ENCODE data around the gene OR4D6. TPM values are rescaled to one million over a fixed set of nuclear protein-coding genes. Genes with fewer than 3 reads are reported as not detected.

OR4D6 gene
- total RNA-seq, 1 donor from 2014 or later: not detected

Other genes with a start within 250 kb of the OR4D6 start
- gene MPEG1, start 244.0 kb upstream of the OR4D6 start, total RNA-seq: not detected in 2 replicates
- gene OR5AN1, start 98.1 kb upstream of the OR4D6 start, total RNA-seq: not detected in 2 replicates
- not detected in 2 replicates for gene OR5A2, start 30.5 kb upstream of the OR4D6 start, total RNA-seq
- gene OR5A1, start 20.5 kb upstream of the OR4D6 start, total RNA-seq: not detected in 2 replicates
- not detected in 2 replicates for gene OR4D10, start 16.4 kb downstream of the OR4D6 start, total RNA-seq
- not detected in 2 replicates for gene OR4D11, start 46.6 kb downstream of the OR4D6 start, total RNA-seq
- gene OR4D9, start 54.6 kb downstream of the OR4D6 start, total RNA-seq: not detected in 2 replicates
- 31.2 and 65.9 TPM in 2 replicates for gene OSBP, start 158.8 kb downstream of the OR4D6 start, total RNA-seq
- gene PATL1, start 212.1 kb downstream of the OR4D6 start, total RNA-seq: 4.4 and 8.9 TPM in 2 replicates